Endothelial cell of umbilical vein (primary cell): Measurements from ENCODE around the gene TMEM151A. TPM values are rescaled to one million over a fixed set of nuclear protein-coding genes. Genes with fewer than 3 reads are reported as not detected.

ENCODE experiments used
- BruUV-seq: library from RNA; stranded (reverse); fragments of 400-500 nt; replicated peaks from 2 replicates; lab custom pipeline; 2021; lab: Mats Ljungman, UMichigan
- CTCF ChIA-PET: fragments of 300-600, 350-600 bp; sonication (Branson Sonifier 250); formaldehyde crosslinking; loops from one replicate; lab custom pipeline; 2021; ENCODE audit warnings: antibody characterized with exemption, inconsistent platforms; lab: Charles Lee
- POLR2A ChIA-PET: fragments of 300-600, 350-600 bp; sonication (Branson Sonifier 250); formaldehyde crosslinking; loops from one replicate; lab custom pipeline; 2021; ENCODE audit warnings: antibody characterized with exemption, inconsistent platforms; lab: Charles Lee
- DNase-seq: peaks from one replicate; pipeline ENCODE4 v3.0.0-alpha.2; 2011; ENCODE audit warnings: low read depth, low spot score
- FAIRE-seq: peaks from 2 replicates; lab custom pipeline; 2011; peaks lifted over from hg19 to GRCh38; lab: Jason Lieb, UNC
- H2AFZ ChIP-seq: 2 replicates; pipeline ENCODE4 v1.6.0; 2012; ENCODE audit warnings: low read depth, low read length, control low read depth, inconsistent platforms
- H3K27ac ChIP-seq: 2 replicates; pipeline ENCODE4 v1.5.1; 2011; ENCODE audit warnings: low read depth, mild to moderate bottlenecking, control low read depth, low read length, moderate library complexity; ENCODE audit not compliant: insufficient read depth
- H3K27me3 ChIP-seq, 2 experiments: 2 replicates each; pipeline versions ENCODE4 v1.6.0 to v1.6.1; 2011; ENCODE audit warnings: low read length in 2 of 2, mixed read lengths in 1 of 2; ENCODE audit not compliant: control insufficient read depth in 2 of 2, insufficient read depth in 2 of 2
- H3K36me3 ChIP-seq, 2 experiments: 2 replicates in 1 of 2; 3 replicates in 1 of 2; pipeline ENCODE4 v1.5.1; 2011; ENCODE audit warnings: low read length in 2 of 2, mild to moderate bottlenecking in 1 of 2, moderate library complexity in 1 of 2; ENCODE audit not compliant: control insufficient read depth in 2 of 2, insufficient read depth in 2 of 2; ENCODE audit errors: extremely low read depth in 1 of 2
- H3K4me1 ChIP-seq: 3 replicates; pipeline ENCODE4 v1.5.1; 2011; ENCODE audit warnings: mild to moderate bottlenecking, low read length; ENCODE audit not compliant: control insufficient read depth, insufficient read depth; ENCODE audit errors: extremely low read depth
- H3K4me2 ChIP-seq: 2 replicates; pipeline ENCODE4 v1.6.1; 2011; ENCODE audit warnings: low read length, control low read depth, mixed read lengths; ENCODE audit not compliant: insufficient read depth
- H3K4me3 ChIP-seq, 3 experiments: fragments of 200-600 bp in 1 of 3; sonication (generic), shearing (Covaris generic) in 1 of 3; replicated peaks in 1 of 3; 2 replicates each; pipeline ENCODE4 v1.5.1; 2011 to 2016; ENCODE audit warnings: control low read depth in 3 of 3, low read length in 3 of 3, mild to moderate bottlenecking in 2 of 3, inconsistent platforms in 1 of 3, low read depth in 1 of 3, moderate library complexity in 1 of 3; ENCODE audit not compliant: insufficient read depth in 1 of 3
- H3K79me2 ChIP-seq: 2 replicates; pipeline ENCODE4 v1.6.0; 2012; ENCODE audit warnings: low read length, inconsistent platforms; ENCODE audit not compliant: control insufficient read depth, insufficient read depth
- H3K9ac ChIP-seq: replicated peaks from 2 replicates; pipeline ENCODE3; 2011; ENCODE audit warnings: low read length, control low read depth; ENCODE audit not compliant: insufficient read depth; ENCODE audit errors: extremely low read depth
- H3K9me1 ChIP-seq: replicated peaks from 3 replicates; pipeline ENCODE4 v1.6.0; 2011; ENCODE audit warnings: mild to moderate bottlenecking, low read length; ENCODE audit not compliant: control insufficient read depth, insufficient read depth; ENCODE audit errors: extremely low read depth
- H3K9me3 ChIP-seq: replicated peaks from 2 replicates; pipeline ENCODE4 v1.5.1; 2012; ENCODE audit warnings: low read length, inconsistent platforms; ENCODE audit not compliant: control insufficient read depth, insufficient read depth
- H4K20me1 ChIP-seq: replicated peaks from 2 replicates; pipeline ENCODE3; 2011; ENCODE audit warnings: mild to moderate bottlenecking, low read length; ENCODE audit not compliant: control insufficient read depth, insufficient read depth; ENCODE audit errors: extremely low read depth
- EZH2 ChIP-seq: IDR thresholded peaks from 2 replicates; pipeline ENCODE4 v1.6.1; 2012; ENCODE audit warnings: borderline replicate concordance, low read depth, mild to moderate bottlenecking, moderate library complexity, low read length, inconsistent platforms; ENCODE audit not compliant: severe bottlenecking
- FOS ChIP-seq: IDR thresholded peaks from 2 replicates; pipeline ENCODE4 v1.6.1; 2011; ENCODE audit warnings: mild to moderate bottlenecking, low read length, moderate library complexity, borderline replicate concordance; ENCODE audit not compliant: insufficient read depth
- GATA2 ChIP-seq: IDR thresholded peaks from 2 replicates; pipeline ENCODE4 v1.7.0; 2011; ENCODE audit warnings: low read depth, mild to moderate bottlenecking, moderate library complexity, mixed read lengths, low read length; ENCODE audit not compliant: insufficient read length, insufficient read depth
- JUN ChIP-seq: IDR thresholded peaks from 2 replicates; pipeline ENCODE4 v1.6.1; 2011; ENCODE audit warnings: borderline replicate concordance, low read depth; ENCODE audit not compliant: insufficient read length, insufficient read depth
- MAX ChIP-seq: IDR thresholded peaks from 2 replicates; pipeline ENCODE4 v1.6.1; 2011; ENCODE audit not compliant: insufficient read depth, insufficient read length
- MYC ChIP-seq: IDR thresholded peaks from one replicate; pipeline ENCODE4 v1.6.1; 2011; ENCODE audit warnings: mild to moderate bottlenecking, low read depth, low read length
- POLR2A ChIP-seq: IDR thresholded peaks from 2 replicates; pipeline ENCODE4 v1.6.1; 2012; ENCODE audit warnings: low read depth, mild to moderate bottlenecking, control low read depth, low read length
- POLR2AphosphoS5 ChIP-seq: IDR thresholded peaks from 2 replicates; pipeline ENCODE4 v1.6.1; 2012; ENCODE audit warnings: low read depth, mild to moderate bottlenecking, control low read depth, low read length, moderate library complexity; ENCODE audit not compliant: insufficient read depth
- dilution Hi-C: fragments of 300-500 bp; cut with MboI; formaldehyde crosslinking; loops from one replicate; pipeline ENCODE4 v1.15.0; 2019; ENCODE audit warnings: low sequenced_read_pairs; ENCODE audit not compliant: extremely low pct_ligation_motif_present
- intact Hi-C: fragments of 100-400 bp; cut with micrococcal nuclease; formaldehyde crosslinking; loops from one replicate; pipeline ENCODE4 v1.10.0; 2022
- polyA plus RNA-seq, 4 experiments: library from polyadenylated mRNA; depleted of rRNA in 3 of 4; stranded (reverse) in 3 of 4; unstranded in 1 of 4; fragments of >200 nt; gene quantifications; 2 replicates each; pipeline versions ENCODE4 v1.2.1 to v1.2.3, GENCODE V29; 2011 to 2012; ENCODE audit warnings: missing spikeins in 1 of 4
- total RNA-seq: library from RNA; stranded (reverse); gene quantifications from 2 replicates; pipeline ENCODE4 v1.2.3, GENCODE V29; 2021
- TF ChIP-seq, protein P1 (sequence below), 2 donors: IDR thresholded peaks; 1 replicate in 1 of 2; 2 replicates in 1 of 2; pipeline ENCODE4 v1.5.1; 2011; ENCODE audit warnings: low read length in 2 of 2, mild to moderate bottlenecking in 2 of 2, moderate library complexity in 2 of 2, control low read depth in 1 of 2, inconsistent platforms in 1 of 2, low read depth in 1 of 2; ENCODE audit not compliant: insufficient read depth in 1 of 2; ENCODE audit errors: extremely low read depth in 1 of 2

The TMEM151A gene
- total and polyA plus RNA-seq, 2 donors (not counting 3 experiments of a cell fraction or from before 2014, with no cell fraction given): not detected

GRCh38 chr11:66261578-66261977 lies 30.1 kb upstream of the TMEM151A start:
- Histone ChIP-seq H3K4me1 (peaks cover 13% of the 10 kb centered on the region), H3K36me3 (peaks cover 0 to 42% of the 10 kb centered on the region in 2 experiments), H3K79me2 (peaks cover 4% of the 10 kb centered on the region), H2AFZ (no peak overlapping the region), H3K9ac (no peak overlapping the region), H4K20me1 (no peaks in the 10 kb centered on the region), H3K9me1 (no peaks in the 10 kb centered on the region), H3K27me3 (peaks cover 0 to 3% of the 10 kb centered on the region in 2 experiments), H3K4me2 (no peak overlapping the region), H3K9me3 (no peaks in the 10 kb centered on the region), H3K4me3 (no peak overlapping the region), H3K27ac (no peak overlapping the region)
- dilution Hi-C loops (no loop called here), intact Hi-C loops (no loop called here)
- TF ChIP-seq FOS (no peak), POLR2AphosphoS5 (no peak), MAX (no peak), JUN (no peak), MYC (no peak), GATA2 (no peak), EZH2 (no peak), POLR2A (no peak)
- TF ChIP-seq, protein P1, sequence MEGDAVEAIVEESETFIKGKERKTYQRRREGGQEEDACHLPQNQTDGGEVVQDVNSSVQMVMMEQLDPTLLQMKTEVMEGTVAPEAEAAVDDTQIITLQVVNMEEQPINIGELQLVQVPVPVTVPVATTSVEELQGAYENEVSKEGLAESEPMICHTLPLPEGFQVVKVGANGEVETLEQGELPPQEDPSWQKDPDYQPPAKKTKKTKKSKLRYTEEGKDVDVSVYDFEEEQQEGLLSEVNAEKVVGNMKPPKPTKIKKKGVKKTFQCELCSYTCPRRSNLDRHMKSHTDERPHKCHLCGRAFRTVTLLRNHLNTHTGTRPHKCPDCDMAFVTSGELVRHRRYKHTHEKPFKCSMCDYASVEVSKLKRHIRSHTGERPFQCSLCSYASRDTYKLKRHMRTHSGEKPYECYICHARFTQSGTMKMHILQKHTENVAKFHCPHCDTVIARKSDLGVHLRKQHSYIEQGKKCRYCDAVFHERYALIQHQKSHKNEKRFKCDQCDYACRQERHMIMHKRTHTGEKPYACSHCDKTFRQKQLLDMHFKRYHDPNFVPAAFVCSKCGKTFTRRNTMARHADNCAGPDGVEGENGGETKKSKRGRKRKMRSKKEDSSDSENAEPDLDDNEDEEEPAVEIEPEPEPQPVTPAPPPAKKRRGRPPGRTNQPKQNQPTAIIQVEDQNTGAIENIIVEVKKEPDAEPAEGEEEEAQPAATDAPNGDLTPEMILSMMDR (IDR thresholded peaks at IDR 0.05; ENCODE audit: extremely low read depth in 1 of 2, insufficient read depth in 1 of 2, low read depth in 1 of 2, low read length in 2 of 2): no peak
- BruUV-seq: no TSS peak
- DNase-seq (no peak), FAIRE-seq (no peak)
- ChIA-PET CTCF (interaction anchor here (0.5 kb wide), 1 partner anchor 125 kb away, joined by 3 read pairs; no protein-coding TSS in a partner anchor), POLR2A (no interaction called here)
